MM.1S (cell line): ENCODE data around the gene ZFP36L1.

ENCODE experiments used
- EZH2 ChIP-seq: fragments of 300-600 bp; sonication (generic); optimal IDR thresholded peaks from 2 replicates; pipeline ENCODE3; 2017; ENCODE audit warnings: low read depth, mild to moderate bottlenecking, antibody characterized with exemption, low read length, mixed read lengths
- EZH2phosphoT487 ChIP-seq: fragments of 300-600 bp; sonication (generic); IDR thresholded peaks from 2 replicates; pipeline ENCODE4 v1.6.1; 2018; ENCODE audit warnings: antibody characterized with exemption, low read length
- TF ChIP-seq, protein P1 (sequence below): fragments of 300-600 bp; sonication (generic); IDR thresholded peaks from 2 replicates; pipeline ENCODE4 v1.5.1; 2016; ENCODE audit warnings: antibody characterized with exemption, low read length, mixed read lengths

DNA sequence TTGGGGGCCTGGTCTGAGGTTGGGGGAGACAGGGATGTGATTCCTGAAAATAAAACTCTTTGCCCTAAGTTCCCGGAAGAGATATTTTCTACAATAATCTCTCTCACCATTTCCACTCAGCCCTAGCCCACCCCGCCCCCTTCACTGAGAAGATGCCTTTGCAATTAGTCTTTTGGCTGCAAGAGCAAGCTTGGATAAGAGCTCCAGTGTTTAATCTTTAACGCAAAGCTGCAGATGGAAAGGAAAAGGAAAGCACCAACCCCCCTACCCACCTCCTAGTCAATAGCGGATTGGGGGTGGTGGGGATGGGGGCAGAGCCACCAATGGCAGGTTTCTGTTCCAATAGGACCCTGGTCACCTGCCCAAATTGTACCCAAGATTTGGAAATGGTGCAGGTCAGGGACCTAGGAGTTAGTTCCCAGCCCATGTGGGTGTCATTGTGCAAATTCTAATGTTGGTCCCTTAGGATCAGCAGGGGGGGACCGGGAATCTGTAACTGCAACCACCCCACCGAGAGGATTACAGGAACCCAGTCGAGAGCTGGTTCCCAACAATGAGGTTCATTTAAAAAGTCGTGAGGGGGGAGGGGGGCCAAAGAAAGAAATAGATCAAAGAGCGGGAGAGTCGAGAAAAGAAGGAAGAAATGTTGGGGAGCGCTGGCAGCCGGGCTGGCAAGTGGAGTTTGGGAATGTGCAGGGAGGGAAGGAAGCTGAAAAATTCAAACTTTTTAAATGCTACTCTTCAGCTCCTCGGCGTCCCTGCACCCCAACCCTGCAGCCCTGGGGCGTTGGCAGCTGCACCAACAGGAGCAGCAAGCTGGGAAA, 1.6 kb downstream of the ZFP36L1 start:
- TF ChIP-seq, protein P1, sequence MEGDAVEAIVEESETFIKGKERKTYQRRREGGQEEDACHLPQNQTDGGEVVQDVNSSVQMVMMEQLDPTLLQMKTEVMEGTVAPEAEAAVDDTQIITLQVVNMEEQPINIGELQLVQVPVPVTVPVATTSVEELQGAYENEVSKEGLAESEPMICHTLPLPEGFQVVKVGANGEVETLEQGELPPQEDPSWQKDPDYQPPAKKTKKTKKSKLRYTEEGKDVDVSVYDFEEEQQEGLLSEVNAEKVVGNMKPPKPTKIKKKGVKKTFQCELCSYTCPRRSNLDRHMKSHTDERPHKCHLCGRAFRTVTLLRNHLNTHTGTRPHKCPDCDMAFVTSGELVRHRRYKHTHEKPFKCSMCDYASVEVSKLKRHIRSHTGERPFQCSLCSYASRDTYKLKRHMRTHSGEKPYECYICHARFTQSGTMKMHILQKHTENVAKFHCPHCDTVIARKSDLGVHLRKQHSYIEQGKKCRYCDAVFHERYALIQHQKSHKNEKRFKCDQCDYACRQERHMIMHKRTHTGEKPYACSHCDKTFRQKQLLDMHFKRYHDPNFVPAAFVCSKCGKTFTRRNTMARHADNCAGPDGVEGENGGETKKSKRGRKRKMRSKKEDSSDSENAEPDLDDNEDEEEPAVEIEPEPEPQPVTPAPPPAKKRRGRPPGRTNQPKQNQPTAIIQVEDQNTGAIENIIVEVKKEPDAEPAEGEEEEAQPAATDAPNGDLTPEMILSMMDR = no peak
- TF ChIP-seq EZH2phosphoT487 = no peak
- no peak for TF ChIP-seq EZH2
